Neural progenitor cell (in vitro differentiated cells): ENCODE results near the gene PLA2R1.

Source experiments
- EZH2 ChIP-seq: fragments of 200-600 bp; sonication (generic); IDR thresholded peaks from 2 replicates; pipeline ENCODE4 v1.6.1; 2017; ENCODE audit warnings: antibody characterized with exemption, mild to moderate bottlenecking, moderate library complexity
- TF ChIP-seq, protein P1 (sequence below): fragments of 200-600 bp; sonication (generic); IDR thresholded peaks from 2 replicates; pipeline ENCODE4 v1.5.1; 2017; ENCODE audit warnings: antibody characterized with exemption, mild to moderate bottlenecking

GRCh38 chr2:159973325-159973724 is 89.1 kb downstream of the PLA2R1 start:
- TF ChIP-seq EZH2 = no peak
- TF ChIP-seq, protein P1, sequence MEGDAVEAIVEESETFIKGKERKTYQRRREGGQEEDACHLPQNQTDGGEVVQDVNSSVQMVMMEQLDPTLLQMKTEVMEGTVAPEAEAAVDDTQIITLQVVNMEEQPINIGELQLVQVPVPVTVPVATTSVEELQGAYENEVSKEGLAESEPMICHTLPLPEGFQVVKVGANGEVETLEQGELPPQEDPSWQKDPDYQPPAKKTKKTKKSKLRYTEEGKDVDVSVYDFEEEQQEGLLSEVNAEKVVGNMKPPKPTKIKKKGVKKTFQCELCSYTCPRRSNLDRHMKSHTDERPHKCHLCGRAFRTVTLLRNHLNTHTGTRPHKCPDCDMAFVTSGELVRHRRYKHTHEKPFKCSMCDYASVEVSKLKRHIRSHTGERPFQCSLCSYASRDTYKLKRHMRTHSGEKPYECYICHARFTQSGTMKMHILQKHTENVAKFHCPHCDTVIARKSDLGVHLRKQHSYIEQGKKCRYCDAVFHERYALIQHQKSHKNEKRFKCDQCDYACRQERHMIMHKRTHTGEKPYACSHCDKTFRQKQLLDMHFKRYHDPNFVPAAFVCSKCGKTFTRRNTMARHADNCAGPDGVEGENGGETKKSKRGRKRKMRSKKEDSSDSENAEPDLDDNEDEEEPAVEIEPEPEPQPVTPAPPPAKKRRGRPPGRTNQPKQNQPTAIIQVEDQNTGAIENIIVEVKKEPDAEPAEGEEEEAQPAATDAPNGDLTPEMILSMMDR = no peak
